Natural killer cell (primary cell): ENCODE measurements around the gene SPP2. TPM values are rescaled to one million over a fixed set of nuclear protein-coding genes. Genes with fewer than 3 reads are reported as not detected.
A peak's percentile ranks its signal among the peaks of the same experiment; 100 is the strongest.

Experiments used
- ATAC-seq, 3 donors: fragments of 150-1000 bp in 2 of 3; fragments of 200-7000 bp in 1 of 3; cut with Tn5 transposase; 1 replicate in 1 of 3; 2 replicates in 2 of 3; pipeline ENCODE4 v1.10.0; 2021; ENCODE audit warnings: mild to moderate bottlenecking in 2 of 3, moderate library complexity in 2 of 3
- DNase-seq, 2 donors: peaks; one replicate each; pipeline versions ENCODE4 v3.0.0 to v3.0.0-alpha.2; 2013 to 2021; ENCODE audit warnings: mixed read lengths in 1 of 2
- H3K27ac ChIP-seq: one replicate; pipeline ENCODE4 v1.5.1; 2013; ENCODE audit warnings: mild to moderate bottlenecking, low read length
- H3K27me3 ChIP-seq: one replicate; pipeline ENCODE4 v1.6.1; 2013; ENCODE audit warnings: low read length; ENCODE audit not compliant: control insufficient read depth, insufficient read depth
- H3K36me3 ChIP-seq: one replicate; pipeline ENCODE4 v1.6.1; 2013; ENCODE audit warnings: low read length; ENCODE audit not compliant: control insufficient read depth, insufficient read depth
- H3K4me1 ChIP-seq: one replicate; pipeline ENCODE4 v1.6.1; 2013; ENCODE audit warnings: low read length; ENCODE audit not compliant: control insufficient read depth, insufficient read depth
- H3K4me3 ChIP-seq: one replicate; pipeline ENCODE4 v1.5.1; 2013; ENCODE audit warnings: low read length
- H3K9me3 ChIP-seq: one replicate; pipeline ENCODE4 v1.6.1; 2013; ENCODE audit warnings: low read length; ENCODE audit not compliant: control insufficient read depth, insufficient read depth
- H3K27ac Mint-ChIP-seq, 2 donors: one replicate each; pipeline ENCODE4 v1.8.0; 2022; ENCODE audit warnings: mild to moderate bottlenecking in 2 of 2, mixed read lengths in 2 of 2, moderate library complexity in 1 of 2
- H3K27me3 Mint-ChIP-seq, 2 donors: one replicate each; pipeline ENCODE4 v1.8.0; 2022; ENCODE audit warnings: low read depth in 2 of 2, mixed read lengths in 2 of 2
- H3K36me3 Mint-ChIP-seq: one replicate; pipeline ENCODE4 v1.8.0; 2022; ENCODE audit warnings: mixed read lengths
- H3K4me1 Mint-ChIP-seq, 2 donors: one replicate each; pipeline ENCODE4 v1.8.0; 2022; ENCODE audit warnings: mixed read lengths in 2 of 2
- H3K4me3 Mint-ChIP-seq: one replicate; pipeline ENCODE4 v1.8.0; 2022; ENCODE audit warnings: mild to moderate bottlenecking, moderate library complexity, mixed read lengths
- H3K9me3 Mint-ChIP-seq, 2 donors: one replicate each; pipeline ENCODE4 v1.8.0; 2022; ENCODE audit warnings: mixed read lengths in 2 of 2
- WGBS: methylation state at CpG from one replicate; pipeline ENCODE4 v1.1.7; 2013; ENCODE audit warnings: missing lambda C conversion rate; ENCODE audit not compliant: insufficient coverage; 5-methylcytosine and 5-hydroxymethylcytosine counted together
- intact Hi-C: fragments of 100-400 bp; cut with micrococcal nuclease; formaldehyde crosslinking; loops from one replicate; pipeline ENCODE4 v1.14.2; 2022
- total RNA-seq, 4 donors: library from RNA; stranded (reverse); fragments of 120-200 nt in 1 of 4; gene quantifications; one replicate each; pipeline versions ENCODE4 v1.2.3 to v1.2.4, GENCODE V29; 2013 to 2022
- TF ChIP-seq, protein P1 (sequence below): fragments of 200-600 bp; IDR thresholded peaks from one replicate; pipeline ENCODE4 v1.8.0; 2022; ENCODE audit warnings: antibody characterized with exemption

The SPP2 gene
- total RNA-seq, 3 donors from 2014 or later (not counting 1 experiment from before 2014, with no cell fraction given) = not detected

DNA sequence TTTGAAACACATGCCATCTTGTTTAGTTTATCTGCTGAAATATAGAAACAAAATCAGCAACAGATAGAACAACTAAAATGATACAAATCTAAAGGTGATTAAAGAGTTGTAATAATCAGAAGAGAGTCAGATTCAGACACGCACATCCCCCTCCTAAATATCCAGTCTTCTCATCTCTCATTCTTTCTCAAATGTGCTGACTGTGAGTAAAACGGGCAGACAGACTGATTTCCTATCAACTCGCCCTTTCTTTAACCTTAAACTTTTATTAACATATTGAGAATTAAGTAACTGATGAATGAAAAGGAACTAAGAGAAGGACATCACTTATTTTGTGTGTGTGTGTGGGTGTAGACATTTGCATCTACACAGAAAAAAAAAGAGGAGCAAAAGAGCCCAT, 34.6 kb upstream of the SPP2 start:
- ATAC-seq (no peak), DNase-seq (no peak)
- H3K27me3 Mint-ChIP-seq = peaks cover 5 to 31% of the 10 kb centered on the region in 2 donors
- no peak overlapping the region for H3K27ac Mint-ChIP-seq
- H3K9me3 ChIP-seq = no peaks in the 10 kb centered on the region
- H3K27ac ChIP-seq = no peak overlapping the region
- H3K9me3 Mint-ChIP-seq = no peaks in the 10 kb centered on the region
- peaks cover 9% of the 10 kb centered on the region for H3K36me3 Mint-ChIP-seq
- 100% methylated on average over 1 of the region's 3 CpGs for WGBS
- H3K4me3 ChIP-seq = no peak overlapping the region
- no peaks in the 10 kb centered on the region for H3K36me3 ChIP-seq
- no peaks in the 10 kb centered on the region for H3K4me1 ChIP-seq
- no peak overlapping the region for H3K4me3 Mint-ChIP-seq
- intact Hi-C loops = no loop called here
- TF ChIP-seq, protein P1, sequence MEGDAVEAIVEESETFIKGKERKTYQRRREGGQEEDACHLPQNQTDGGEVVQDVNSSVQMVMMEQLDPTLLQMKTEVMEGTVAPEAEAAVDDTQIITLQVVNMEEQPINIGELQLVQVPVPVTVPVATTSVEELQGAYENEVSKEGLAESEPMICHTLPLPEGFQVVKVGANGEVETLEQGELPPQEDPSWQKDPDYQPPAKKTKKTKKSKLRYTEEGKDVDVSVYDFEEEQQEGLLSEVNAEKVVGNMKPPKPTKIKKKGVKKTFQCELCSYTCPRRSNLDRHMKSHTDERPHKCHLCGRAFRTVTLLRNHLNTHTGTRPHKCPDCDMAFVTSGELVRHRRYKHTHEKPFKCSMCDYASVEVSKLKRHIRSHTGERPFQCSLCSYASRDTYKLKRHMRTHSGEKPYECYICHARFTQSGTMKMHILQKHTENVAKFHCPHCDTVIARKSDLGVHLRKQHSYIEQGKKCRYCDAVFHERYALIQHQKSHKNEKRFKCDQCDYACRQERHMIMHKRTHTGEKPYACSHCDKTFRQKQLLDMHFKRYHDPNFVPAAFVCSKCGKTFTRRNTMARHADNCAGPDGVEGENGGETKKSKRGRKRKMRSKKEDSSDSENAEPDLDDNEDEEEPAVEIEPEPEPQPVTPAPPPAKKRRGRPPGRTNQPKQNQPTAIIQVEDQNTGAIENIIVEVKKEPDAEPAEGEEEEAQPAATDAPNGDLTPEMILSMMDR = no peak
- peaks cover 8% of the 10 kb centered on the region in 2 donors for H3K4me1 Mint-ChIP-seq
- peaks cover 2% of the 10 kb centered on the region for H3K27me3 ChIP-seq

- TF ChIP-seq, protein P1 = no peak
- Mint-ChIP-seq H3K27me3 (peaks cover 0 to 18% of the 10 kb centered on the region in 2 donors), H3K4me3 (no peak overlapping the region), H3K4me1 (peaks cover 9 to 27% of the 10 kb centered on the region in 2 donors), H3K36me3 (no peaks in the 10 kb centered on the region), H3K27ac (no peak overlapping the region), H3K9me3 (peaks cover 0 to 3% of the 10 kb centered on the region in 2 donors)
- Histone ChIP-seq H3K4me1 (peaks cover 17% of the 10 kb centered on the region), H3K27ac (no peak overlapping the region), H3K36me3 (no peaks in the 10 kb centered on the region), H3K27me3 (no peaks in the 10 kb centered on the region), H3K4me3 (no peak overlapping the region), H3K9me3 (peaks cover 5% of the 10 kb centered on the region)
- no peak for ATAC-seq
- DNase-seq = no peak
- intact Hi-C loops = no loop called here
- 100% methylated on average over 2 of the region's 4 CpGs for WGBS
Observed at GRCh38 chr2:234019896-234020295, 30.6 kb upstream of the SPP2 start.

GRCh38 chr2:234020332-234020731, 30.2 kb upstream of the SPP2 start:
- Histone ChIP-seq H3K4me3 (no peak overlapping the region), H3K4me1 (peaks cover 21% of the 10 kb centered on the region), H3K9me3 (peaks cover 5% of the 10 kb centered on the region), H3K27ac (no peak overlapping the region), H3K36me3 (no peaks in the 10 kb centered on the region), H3K27me3 (no peaks in the 10 kb centered on the region)
- intact Hi-C loops = no loop called here
- Mint-ChIP-seq H3K36me3 (no peaks in the 10 kb centered on the region), H3K4me1 (peaks cover 12 to 31% of the 10 kb centered on the region in 2 donors), H3K4me3 (no peak overlapping the region), H3K27me3 (peaks cover 0 to 15% of the 10 kb centered on the region in 2 donors), H3K27ac (no peak overlapping the region), H3K9me3 (peaks cover 0 to 3% of the 10 kb centered on the region in 2 donors)
- DNase-seq = no peak
- TF ChIP-seq, protein P1 = no peak
- ATAC-seq = no peak
- WGBS = 100% methylated on average over 1 of the region's 2 CpGs

DNA sequence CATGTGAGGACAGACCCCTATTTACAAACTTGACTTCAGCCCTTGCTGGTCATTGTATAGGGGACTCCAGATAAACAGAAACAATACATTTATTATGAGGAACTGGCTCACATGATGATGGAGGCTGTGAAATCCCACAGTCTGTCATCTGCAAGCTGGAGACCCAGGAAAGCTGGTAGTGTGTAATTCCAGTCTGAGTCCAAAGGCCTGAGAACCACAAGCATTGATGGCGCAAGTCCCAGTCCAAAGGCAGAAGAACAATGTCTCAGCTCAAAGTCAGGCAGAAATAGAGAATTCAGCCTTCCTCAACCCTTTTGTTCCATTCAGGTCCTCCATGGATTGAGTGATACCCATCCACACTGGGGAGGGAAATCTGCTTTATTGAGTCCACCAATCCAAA, 28.1 kb upstream of the SPP2 start:
- intact Hi-C loops = no loop called here
- no peak for DNase-seq
- no peak for ATAC-seq
- Mint-ChIP-seq H3K27ac (peak overlapping the region in 1 of 2 donors; percentile 52), H3K4me3 (no peak overlapping the region), H3K9me3 (peaks cover under 1 to 4% of the 10 kb centered on the region in 2 donors), H3K27me3 (no peaks in the 10 kb centered on the region), H3K4me1 (peaks cover 32 to 52% of the 10 kb centered on the region in 2 donors), H3K36me3 (no peaks in the 10 kb centered on the region)
- H3K4me1 ChIP-seq = peaks cover 40% of the 10 kb centered on the region
- TF ChIP-seq, protein P1 = no peak
- no peak overlapping the region for H3K4me3 ChIP-seq
- WGBS = 100% methylated on average over 1 of the region's 1 CpG
- no peaks in the 10 kb centered on the region for H3K36me3 ChIP-seq
- no peak overlapping the region for H3K27ac ChIP-seq
- peaks cover 5% of the 10 kb centered on the region for H3K9me3 ChIP-seq
- H3K27me3 ChIP-seq = no peaks in the 10 kb centered on the region
